Measurements from ENCODE around the gene AMBP.

AMBP gene

DNA sequence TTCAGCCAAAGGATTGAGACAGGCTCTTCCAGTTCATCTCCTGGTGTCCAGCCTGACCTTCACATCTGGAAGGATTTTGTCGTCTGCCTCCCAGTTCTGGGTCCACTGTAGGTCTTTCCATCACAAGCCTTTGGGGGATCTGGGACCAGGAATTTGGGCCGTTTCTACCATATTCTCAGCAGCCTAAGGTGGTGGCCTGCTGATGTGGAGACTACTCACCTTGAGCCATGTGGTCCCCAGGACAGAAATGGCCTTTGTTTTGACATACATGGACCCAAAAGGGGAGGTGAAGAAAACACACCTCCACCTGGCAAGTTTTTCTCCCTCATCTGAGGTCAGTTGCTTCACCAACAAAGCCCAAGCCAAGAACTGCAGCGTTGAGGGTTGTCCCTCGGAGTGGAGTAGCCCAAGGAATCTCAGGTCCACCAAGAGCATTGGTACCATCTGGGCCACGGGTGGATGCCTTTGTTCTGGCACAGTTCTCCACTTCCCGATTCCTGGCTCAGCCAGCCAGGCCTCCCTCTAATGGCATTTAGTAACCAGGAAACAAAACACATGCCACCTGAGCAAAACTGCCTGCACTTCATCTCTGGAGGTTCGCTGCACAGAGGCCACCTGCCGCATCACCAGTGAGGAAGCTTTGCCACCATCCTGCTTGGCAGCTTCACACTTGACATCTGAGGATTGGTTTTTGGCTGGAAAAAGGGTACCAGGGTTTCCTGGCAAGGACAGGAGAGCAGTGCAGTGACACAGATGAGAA, 24.7 kb downstream of the AMBP start:
- no peak for TF ChIP-seq CTCF (conservative IDR thresholded peaks at IDR 0.05; ENCODE audit: low read length)
- no peak overlapping the region for H3K4me3 ChIP-seq (ENCODE audit: low read length)
- DNase-seq (ENCODE audit: low read depth): no peak

- no peak overlapping the region for H3K4me3 ChIP-seq (ENCODE audit: low read length)
- no peak for TF ChIP-seq CTCF (conservative IDR thresholded peaks at IDR 0.05; ENCODE audit: low read length)
- DNase-seq (ENCODE audit: low read depth): no peak
Observed at GRCh38 chr9:114051706-114052105, 26.4 kb downstream of the AMBP start.

DNA sequence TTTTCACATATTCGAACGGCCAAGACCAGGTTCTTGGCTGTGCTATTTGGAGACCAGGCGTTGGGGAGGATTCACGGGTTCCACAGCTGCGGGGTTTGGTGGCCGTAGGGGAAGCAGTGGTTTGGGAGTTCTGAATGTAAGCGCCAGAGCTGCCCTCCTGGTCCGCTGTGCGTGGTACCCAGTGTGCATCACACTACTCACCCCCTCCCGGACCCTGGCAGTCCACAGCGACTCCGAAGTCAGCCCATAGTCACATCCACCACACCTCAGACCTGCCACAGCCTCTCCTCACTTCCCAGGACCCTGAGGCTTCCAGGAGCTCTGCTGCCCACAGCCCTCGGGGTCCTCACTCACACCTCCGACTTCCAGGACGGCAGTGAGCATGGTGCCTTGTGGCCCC, 26.8 kb downstream of the AMBP start:
- DNase-seq (ENCODE audit: low read depth): no peak

GRCh38 chr9:114050646-114051045, 27.5 kb downstream of the AMBP start:
- H3K4me3 ChIP-seq (ENCODE audit: low read length): no peak overlapping the region
- TF ChIP-seq CTCF (conservative IDR thresholded peaks at IDR 0.05; ENCODE audit: low read length): no peak
- no peak for DNase-seq (ENCODE audit: low read depth)

More for the DNA sequence above, 26.8 kb downstream of the AMBP start:
- no peak overlapping the region for H3K4me3 ChIP-seq (ENCODE audit: low read length)
- no peak for TF ChIP-seq CTCF (conservative IDR thresholded peaks at IDR 0.05; ENCODE audit: low read length)

DNA sequence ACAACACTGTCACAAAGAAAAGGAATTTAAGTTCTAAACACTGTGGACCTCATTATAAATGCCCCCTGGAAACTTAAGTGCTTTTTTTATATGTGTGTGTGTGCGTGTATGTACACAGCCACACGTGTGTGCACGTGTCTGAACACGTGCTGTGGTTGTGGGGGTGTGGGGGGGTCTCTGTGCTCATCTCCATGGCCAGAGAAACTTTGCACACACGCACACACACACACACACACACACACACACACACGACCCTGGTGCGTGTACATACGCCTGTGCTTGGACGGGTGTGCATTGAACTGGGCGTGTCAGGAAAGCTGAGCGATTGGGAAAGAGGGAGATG, 27.9 kb downstream of the AMBP start:
- no peak for DNase-seq (ENCODE audit: low read depth)
- TF ChIP-seq CTCF (conservative IDR thresholded peaks at IDR 0.05; ENCODE audit: low read length): no peak
- no peak overlapping the region for H3K4me3 ChIP-seq (ENCODE audit: low read length)

DNA sequence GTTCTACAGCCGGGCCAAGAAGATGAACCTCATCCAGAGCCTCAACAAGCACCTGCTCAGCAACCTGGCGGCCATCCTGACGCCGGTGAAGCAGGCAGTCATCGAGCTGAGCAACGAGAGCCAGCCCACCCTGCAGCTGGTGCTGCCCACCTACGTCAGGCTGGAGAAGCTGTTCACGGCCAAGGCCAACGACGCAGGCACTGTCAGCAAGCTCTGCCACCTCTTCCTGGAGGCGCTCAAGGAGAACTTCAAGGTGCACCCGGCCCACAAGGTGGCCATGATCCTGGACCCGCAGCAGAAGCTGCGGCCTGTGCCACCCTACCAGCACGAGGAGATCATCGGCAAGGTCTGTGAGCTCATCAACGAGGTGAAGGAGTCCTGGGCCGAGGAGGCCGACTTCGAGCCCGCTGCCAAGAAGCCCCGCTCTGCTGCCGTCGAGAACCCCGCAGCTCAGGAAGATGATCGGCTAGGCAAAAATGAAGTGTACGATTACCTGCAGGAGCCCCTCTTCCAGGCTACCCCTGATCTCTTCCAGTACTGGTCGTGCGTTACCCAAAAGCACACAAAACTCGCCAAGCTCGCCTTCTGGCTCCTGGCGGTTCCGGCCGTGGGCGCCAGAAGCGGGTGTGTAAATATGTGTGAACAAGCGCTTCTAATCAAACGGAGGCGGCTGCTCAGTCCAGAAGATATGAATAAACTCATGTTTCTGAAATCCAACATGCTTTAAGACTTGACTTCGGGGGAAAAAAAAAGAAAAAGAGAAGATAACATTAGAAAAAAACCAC, 28.5 kb downstream of the AMBP start:
- no peak overlapping the region for H3K4me3 ChIP-seq (ENCODE audit: low read length)
- DNase-seq (ENCODE audit: low read depth): no peak
- no peak for TF ChIP-seq CTCF (conservative IDR thresholded peaks at IDR 0.05; ENCODE audit: low read length)
